HG03432 (cell line): ENCODE results near the gene C1R.

Experiments used
- ATAC-seq: cut with Tn5 transposase; IDR thresholded peaks from one replicate; pipeline ENCODE4 v1.9.1; 2021; ENCODE audit warnings: mild to moderate bottlenecking, moderate library complexity; ENCODE audit not compliant: unreplicated experiment

C1R gene

GRCh38 chr12:7100239-7100638 lies 8.0 kb upstream of the C1R start:
- no peak for ATAC-seq

- no peak for ATAC-seq
Observed at GRCh38 chr12:7099290-7099996, 7.2 kb upstream of the C1R start.

GRCh38 chr12:7096979-7097378 lies 4.7 kb upstream of the C1R start:
- ATAC-seq: no peak

- no peak for ATAC-seq
Observed at GRCh38 chr12:7096006-7096932, 4.0 kb upstream of the C1R start.

GRCh38 chr12:7093892-7094291 lies 1.6 kb upstream of the C1R start:
- ATAC-seq: no peak

- no peak for ATAC-seq
Observed at GRCh38 chr12:7093486-7093885, 1.2 kb upstream of the C1R start.

GRCh38 chr12:7092986-7093460 lies 778 bp upstream of the C1R start:
- no peak for ATAC-seq

GRCh38 chr12:7091660-7092228 lies 501 bp downstream of the C1R start:
- ATAC-seq: no peak

GRCh38 chr12:7091171-7091570 lies 1.1 kb downstream of the C1R start:
- ATAC-seq: no peak

- no peak for ATAC-seq
Observed at GRCh38 chr12:7090222-7090998, 1.8 kb downstream of the C1R start.

GRCh38 chr12:7089196-7089871 lies 2.9 kb downstream of the C1R start:
- ATAC-seq: no peak

GRCh38 chr12:7083125-7083524 lies 9.1 kb downstream of the C1R start:
- ATAC-seq: no peak

GRCh38 chr12:7081037-7081436 lies 11.2 kb downstream of the C1R start:
- ATAC-seq: no peak

GRCh38 chr12:7079826-7080125 lies 12.5 kb downstream of the C1R start:
- no peak for ATAC-seq

GRCh38 chr12:7078163-7078562 lies 14.1 kb downstream of the C1R start:
- ATAC-seq: no peak

GRCh38 chr12:7076493-7076892 lies 15.8 kb downstream of the C1R start:
- no peak for ATAC-seq

- ATAC-seq: no peak
Observed at GRCh38 chr12:7075939-7076338, 16.3 kb downstream of the C1R start.

- no peak for ATAC-seq
Observed at GRCh38 chr12:7075518-7075917, 16.7 kb downstream of the C1R start.

GRCh38 chr12:7073946-7074345 lies 18.3 kb downstream of the C1R start:
- no peak for ATAC-seq

GRCh38 chr12:7072554-7072953 lies 19.7 kb downstream of the C1R start:
- no peak for ATAC-seq

- no peak for ATAC-seq
Observed at GRCh38 chr12:7072035-7072434, 20.2 kb downstream of the C1R start.
